HG02623 (cell line): Measurements from ENCODE around the gene MEI1.

Source experiments
- ATAC-seq: cut with Tn5 transposase; IDR thresholded peaks from one replicate; pipeline ENCODE4 v1.9.1; 2021; ENCODE audit warnings: moderate library complexity; ENCODE audit not compliant: unreplicated experiment

Gene MEI1

DNA sequence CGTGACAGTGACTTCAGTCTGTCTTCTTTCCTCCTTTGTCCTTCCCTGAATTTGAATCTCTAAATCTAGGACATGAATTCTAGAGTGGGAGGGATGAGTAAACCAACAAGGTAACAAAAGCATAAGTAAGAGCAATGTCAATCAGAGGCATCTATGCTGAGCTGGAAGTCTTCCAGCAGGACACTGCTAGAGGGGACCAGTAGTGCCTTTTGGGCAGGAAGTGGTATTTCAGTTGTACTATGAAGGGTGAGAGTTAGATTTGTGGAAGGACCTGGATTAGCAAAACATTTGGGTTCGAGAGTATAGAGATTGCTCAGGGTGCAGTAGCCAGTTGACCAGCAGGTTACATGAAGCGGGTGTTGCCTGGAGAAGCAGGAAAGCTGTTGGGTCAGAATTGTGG is 40.3 kb downstream of the MEI1 start:
- no peak for ATAC-seq

DNA sequence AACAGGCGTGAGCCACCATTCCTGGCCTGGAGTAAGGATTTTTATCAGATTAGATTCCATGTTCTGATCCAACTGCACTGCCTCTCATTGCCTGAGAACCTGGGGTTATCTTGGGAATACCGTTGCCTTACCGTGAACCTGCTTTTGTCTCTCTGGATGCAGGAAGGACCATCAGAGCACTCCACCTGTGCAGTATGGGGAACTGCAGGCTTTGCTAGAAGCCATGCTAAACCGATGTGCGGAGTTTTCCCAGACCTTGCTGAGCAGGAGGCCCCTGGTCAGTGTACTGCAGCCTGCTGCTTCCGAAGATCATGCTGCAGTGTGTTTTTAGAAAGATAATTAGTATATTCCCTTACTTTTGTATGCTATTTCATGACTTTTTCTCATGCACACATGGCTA is 43.6 kb downstream of the MEI1 start:
- no peak for ATAC-seq

- no peak for ATAC-seq
Observed at GRCh38 chr22:41745968-41746367, 46.7 kb downstream of the MEI1 start.

DNA sequence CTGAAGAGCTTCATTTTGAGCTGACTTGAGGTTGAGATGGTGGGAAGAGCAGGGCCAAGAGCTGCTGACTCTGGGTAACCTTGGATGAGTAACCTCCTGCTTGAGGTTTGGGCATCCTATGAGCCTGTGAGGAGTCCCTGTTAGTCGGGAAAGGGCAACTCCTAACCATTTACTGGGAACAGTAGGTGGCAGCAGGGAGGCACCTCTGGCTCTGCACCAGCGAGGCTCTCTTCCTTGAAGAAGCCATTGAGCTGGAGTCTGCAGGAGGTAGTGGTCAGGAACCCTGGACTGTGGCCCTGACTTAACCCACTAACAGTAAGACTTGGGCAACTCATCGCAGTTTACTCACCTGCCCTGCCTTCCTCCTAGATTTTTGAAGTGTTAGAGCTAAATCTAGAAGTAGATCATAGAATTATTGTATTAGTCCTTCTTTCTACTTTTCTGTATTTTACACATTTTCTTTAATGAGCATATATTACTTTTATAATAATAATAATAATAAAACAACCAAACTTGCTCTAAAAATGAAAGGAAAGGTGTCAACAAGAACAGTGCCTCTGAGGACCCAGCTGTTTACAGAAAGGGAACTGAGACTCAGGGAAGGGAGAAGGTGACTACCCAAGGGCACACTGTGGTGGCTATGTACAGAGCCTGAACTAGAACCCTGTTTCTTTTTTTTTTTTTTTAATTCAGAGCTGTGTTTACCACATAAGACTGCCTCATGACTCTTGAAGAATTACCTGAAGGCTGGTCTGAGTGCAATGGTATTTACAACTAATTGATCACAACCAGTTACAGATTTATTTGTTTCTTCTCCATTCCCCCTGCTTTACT is 47.5 kb downstream of the MEI1 start:
- ATAC-seq: no peak

- no peak for ATAC-seq
Observed at GRCh38 chr22:41752011-41752970, 53.0 kb downstream of the MEI1 start.

DNA sequence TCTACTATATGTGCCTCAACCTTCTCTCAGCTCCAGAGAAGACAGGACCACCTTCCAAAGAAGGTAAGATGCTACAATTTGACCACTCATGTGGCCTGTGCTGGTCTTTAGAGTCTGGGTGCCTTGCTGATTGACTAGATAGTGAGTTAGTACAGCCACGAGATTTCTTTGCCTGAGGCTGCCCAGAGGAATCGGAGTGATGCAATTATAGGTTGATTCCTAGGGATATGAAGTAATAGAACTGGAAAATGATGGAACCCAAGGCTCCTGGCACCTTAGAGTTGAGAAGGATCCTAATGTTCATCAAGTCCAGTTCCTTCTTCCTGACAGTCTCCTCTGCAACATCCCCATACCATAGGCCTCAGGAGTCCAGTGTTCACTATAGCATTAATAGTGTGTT is 54.7 kb downstream of the MEI1 start:
- no peak for ATAC-seq

DNA sequence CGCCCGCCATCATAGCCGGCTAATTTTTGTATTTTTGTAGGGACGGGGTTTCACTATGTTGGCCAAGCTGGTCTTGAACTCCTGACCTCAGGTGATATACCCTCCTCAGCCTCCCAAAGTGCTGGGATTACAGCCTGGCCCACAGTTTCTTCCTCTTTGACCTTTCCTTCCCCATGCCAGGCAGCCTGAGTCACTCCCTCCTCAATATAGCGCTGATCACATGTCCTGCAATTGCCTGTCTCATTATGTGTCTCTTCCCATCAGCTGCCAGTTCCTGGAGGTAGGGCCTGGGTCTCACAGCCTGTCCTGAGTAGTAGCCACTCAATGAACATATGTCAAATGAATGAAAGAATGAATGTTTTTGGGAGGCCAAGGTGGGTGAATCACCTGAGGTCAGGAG is 58.2 kb downstream of the MEI1 start:
- no peak for ATAC-seq

GRCh38 chr22:41758231-41758630 is 58.9 kb downstream of the MEI1 start:
- ATAC-seq: no peak

- ATAC-seq: no peak
Observed at GRCh38 chr22:41762980-41763779, 63.9 kb downstream of the MEI1 start.

GRCh38 chr22:41766476-41766875 is 67.2 kb downstream of the MEI1 start:
- no peak for ATAC-seq

DNA sequence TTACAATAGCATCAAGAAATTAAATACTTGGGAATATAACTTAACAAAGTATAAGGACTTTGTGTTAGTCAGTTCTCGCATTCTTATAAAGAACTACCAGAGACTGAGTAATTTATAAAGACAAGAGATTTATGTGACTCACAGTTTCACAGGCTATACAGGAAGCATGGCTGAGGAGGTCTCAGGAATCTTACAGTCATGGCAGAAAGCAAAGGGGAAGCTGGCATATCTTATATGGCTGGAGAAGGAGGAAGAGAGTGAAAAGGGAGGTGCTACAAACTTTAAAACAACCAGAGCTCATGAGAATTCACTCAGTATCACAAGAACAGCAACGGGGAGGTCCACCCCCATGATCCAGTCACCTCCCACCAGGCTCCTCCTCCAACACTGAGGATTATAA is 69.1 kb downstream of the MEI1 start:
- no peak for ATAC-seq

DNA sequence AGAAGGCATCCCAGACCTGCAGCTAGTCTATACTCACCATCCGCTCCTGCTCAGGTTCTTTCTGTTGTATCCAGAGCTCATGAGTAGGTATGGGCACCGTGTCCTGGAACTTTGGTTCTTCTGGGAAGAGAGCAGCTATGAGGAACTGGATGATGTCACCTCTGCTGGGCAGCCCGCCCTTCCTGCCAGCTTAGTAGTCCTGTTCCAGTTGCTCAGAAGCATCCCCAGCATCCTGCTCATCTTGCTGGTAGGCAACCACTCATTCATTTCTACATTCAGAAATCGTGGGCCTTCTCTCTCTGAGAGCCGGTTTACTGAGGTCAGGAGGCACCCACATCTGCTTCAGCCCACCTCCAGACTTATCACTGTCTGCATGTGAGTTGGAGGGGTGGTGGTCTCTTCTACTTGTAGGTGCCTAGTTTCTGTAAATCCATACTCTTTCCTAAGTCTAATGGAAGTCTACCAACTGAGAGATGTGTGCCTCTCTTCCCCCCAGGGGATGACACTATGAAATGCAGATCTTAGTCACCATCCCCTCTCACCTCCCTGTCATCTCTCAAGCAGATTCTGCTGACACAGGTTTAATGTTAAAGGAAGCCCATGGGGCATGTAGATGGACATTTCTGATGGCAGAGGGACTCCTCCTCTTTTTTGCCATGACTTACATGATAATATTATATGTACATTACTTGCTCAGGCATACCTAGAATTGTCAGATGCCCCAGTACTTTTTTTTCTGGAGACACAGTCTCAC is 71.6 kb downstream of the MEI1 start:
- no peak for ATAC-seq

DNA sequence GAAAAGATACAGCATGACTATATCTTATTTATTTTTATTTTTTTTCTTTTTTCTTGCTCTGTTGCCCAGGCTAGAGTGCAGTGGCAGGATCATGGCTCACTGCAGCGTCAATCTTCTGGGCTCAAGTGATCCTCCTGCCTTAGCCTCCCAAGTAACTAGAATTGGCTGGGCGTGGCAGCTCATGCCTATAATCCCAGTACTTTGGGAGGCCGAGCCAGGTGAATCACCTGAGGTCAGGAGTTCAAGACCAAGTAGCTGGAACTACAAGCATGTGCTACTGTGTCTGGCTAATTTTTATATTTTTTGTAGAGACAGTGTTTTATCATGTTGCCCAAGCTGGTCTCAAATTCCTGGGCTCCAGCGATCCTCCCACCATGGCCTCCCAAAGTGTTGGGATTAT is 72.9 kb downstream of the MEI1 start:
- ATAC-seq: no peak

- ATAC-seq: no peak
Observed at GRCh38 chr22:41772645-41773044, 73.3 kb downstream of the MEI1 start.

DNA sequence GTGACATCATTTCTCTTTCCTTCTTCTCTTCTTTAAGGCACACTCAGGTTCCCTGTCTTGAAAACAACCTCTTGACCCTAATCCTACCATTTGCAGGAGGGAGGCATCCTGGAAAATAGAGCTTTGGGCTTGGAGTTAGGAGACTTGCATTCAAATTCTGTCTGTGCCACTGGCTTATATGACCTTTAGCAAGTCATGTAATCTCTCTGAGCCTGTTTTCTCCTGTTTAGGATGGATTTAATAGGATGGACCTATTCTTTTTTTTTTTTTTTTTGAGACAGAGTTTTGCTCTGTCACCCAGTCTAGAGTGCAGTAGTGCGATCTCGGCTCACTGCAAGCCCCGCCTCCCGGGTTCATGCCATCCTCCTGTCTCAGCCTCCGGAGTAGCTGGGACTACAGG is 76.0 kb downstream of the MEI1 start:
- ATAC-seq: no peak

- ATAC-seq: no peak
Observed at GRCh38 chr22:41775976-41776375, 76.7 kb downstream of the MEI1 start.

DNA sequence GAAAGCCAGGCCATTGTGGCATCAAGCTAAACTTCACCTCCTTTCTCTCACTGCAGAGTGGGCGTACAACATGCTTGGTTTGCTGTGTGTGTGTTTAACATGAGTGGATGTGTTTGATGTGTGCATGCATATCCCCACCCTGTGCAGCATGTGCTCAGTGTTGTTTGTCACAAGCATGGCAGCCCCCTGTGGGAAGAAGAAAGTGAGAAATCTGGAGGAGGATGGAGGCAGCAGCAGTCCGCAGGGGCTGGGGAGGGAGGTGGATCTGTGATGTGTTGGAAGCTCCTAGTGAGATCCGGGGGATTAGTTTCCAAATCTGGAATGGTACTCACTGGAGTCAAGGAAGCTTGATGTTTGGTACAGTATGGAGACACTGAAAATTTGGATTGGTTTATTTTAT is 77.1 kb downstream of the MEI1 start:
- no peak for ATAC-seq

DNA sequence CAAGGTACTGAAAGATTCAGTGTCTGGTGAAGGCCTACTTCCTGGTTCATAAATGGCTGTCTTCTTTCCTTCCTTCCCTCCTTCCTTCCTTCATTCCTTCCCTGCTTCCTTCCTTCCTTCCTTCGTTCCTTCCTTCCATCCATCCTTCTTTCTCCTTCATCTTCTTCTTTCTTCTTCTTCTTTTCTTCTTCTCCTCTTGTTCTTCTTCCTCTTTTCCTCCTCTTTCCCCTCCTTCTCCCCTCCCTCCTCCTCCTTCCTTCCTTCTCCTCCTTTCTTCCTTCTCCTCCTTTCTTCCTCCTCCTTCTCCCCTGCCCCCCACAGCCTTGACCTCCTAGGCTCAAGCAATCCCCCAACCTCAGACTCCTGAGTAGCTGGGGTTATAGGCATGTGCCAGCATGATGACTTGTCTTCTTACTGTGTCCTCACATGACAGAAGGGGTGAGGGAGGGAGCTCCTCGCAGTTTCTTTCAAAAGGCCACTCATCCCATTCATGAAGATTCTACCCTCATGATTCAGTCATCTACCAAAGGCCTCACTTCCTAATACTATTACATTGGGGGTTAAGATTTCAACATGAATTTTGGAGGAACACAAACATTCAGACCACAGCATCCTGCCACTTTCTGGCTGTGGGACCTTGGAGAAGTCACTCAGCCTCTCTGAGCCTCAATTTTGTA is 78.6 kb downstream of the MEI1 start:
- no peak for ATAC-seq

DNA sequence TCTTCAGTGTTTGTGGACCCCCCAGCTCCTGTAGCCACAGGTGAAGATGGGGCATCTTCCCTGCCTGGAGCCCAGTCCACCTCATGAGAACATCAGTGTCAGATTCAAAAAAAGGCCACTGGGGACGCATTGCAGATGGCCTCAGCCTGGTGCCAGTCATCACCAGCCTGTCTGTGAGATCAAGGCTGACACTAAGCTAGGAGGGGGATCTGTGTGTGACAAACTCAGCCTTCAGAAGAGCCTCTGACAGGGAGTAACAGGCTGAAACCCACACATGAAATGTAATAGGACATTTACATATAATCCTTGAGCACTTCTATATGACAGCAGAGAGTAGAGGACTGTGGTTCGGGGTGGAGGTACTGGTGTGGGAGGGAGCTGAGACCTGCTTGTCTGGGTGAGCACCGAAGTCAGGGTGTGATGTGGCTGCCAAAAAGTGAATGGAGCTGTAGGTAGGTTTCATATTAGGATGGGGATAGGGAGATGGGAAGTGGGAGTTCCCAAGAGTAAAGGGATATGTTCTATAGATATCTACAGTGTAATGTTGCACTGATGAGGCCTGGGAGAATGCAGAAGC is 80.7 kb downstream of the MEI1 start:
- no peak for ATAC-seq
